ENCODE results near the gene CELSR2.
"Not testable (repeated sequence)": the region's sequence is repeated elsewhere in the genome, so short reads cannot be mapped to it uniquely, and the experiment has no call there.

Gene CELSR2

GRCh38 chr1:109305991-109306390 is 56.7 kb downstream of the CELSR2 start:
- DNase-seq (ENCODE audit: low read depth in 2 of 2), result not testable (repeated sequence)

GRCh38 chr1:109306832-109307273 is 57.5 kb downstream of the CELSR2 start, which contains the start of gene MYBPHL:
Gene MYBPHL (minus strand): TSS chr1:109307011. CDS start chr1:109306991, 20 bp downstream.
- no peak for DNase-seq (ENCODE audit: low read depth in 2 of 2)

- no peak for DNase-seq (ENCODE audit: low read depth in 2 of 2)
Observed at GRCh38 chr1:109307274-109308021, 58.1 kb downstream of the CELSR2 start.

- no peak for DNase-seq (ENCODE audit: low read depth in 2 of 2)
Observed at GRCh38 chr1:109309347-109309746, 60.0 kb downstream of the CELSR2 start.

- DNase-seq (ENCODE audit: low read depth in 2 of 2), result no peak
Observed at GRCh38 chr1:109312246-109312645, 62.9 kb downstream of the CELSR2 start.

- DNase-seq (ENCODE audit: low read depth in 2 of 2), result no peak
Observed at GRCh38 chr1:109312978-109313775, 63.8 kb downstream of the CELSR2 start.

- DNase-seq (ENCODE audit: low read depth in 2 of 2), result no peak
Observed at GRCh38 chr1:109314795-109315194, 65.5 kb downstream of the CELSR2 start.

- no peak for DNase-seq (ENCODE audit: low read depth in 2 of 2)
Observed at GRCh38 chr1:109315288-109315687, 65.9 kb downstream of the CELSR2 start.

GRCh38 chr1:109316506-109316905 is 67.2 kb downstream of the CELSR2 start:
- no peak for DNase-seq (ENCODE audit: low read depth in 2 of 2)

GRCh38 chr1:109319114-109319513 is 69.8 kb downstream of the CELSR2 start:
- DNase-seq (ENCODE audit: low read depth in 2 of 2), result no peak

- no peak for DNase-seq (ENCODE audit: low read depth in 2 of 2)
Observed at GRCh38 chr1:109322974-109323373, 73.6 kb downstream of the CELSR2 start.

Data from fibroblast of skin of left biceps (primary cell).